ENCODE results near the gene RASL11A.
"Not testable (repeated sequence)": the region's sequence is repeated elsewhere in the genome, so short reads cannot be mapped to it uniquely, and the experiment has no call there.

The RASL11A gene

DNA sequence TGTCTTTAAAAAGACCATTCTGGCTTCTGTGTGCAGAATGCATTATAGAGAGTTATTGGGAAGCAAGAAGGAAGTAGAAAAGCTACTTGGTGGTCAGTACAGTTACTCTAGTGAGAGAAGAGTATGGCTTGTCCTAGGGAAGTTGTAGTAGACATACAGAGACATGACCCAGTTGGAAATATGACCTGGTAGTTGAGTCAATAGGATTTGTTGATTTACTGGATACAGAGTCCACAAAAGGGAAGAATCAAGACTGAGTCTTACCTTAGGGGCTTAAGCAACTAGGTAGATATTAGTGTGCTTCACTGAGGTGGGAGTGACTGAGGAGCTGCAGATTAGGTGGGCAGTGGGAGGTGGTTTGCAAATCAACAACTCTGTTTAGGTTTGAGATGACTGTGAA is 48.8 kb downstream of the RASL11A start:
- DNase-seq (ENCODE audit: low spot score) (no peak), ATAC-seq (ENCODE audit: low read depth) (no peak)
- Histone ChIP-seq H3K9me3 (ENCODE audit: severe bottlenecking) (no peaks in the 10 kb centered on the region), H3K4me1 (ENCODE audit: insufficient read depth, poor library complexity, severe bottlenecking) (no peaks in the 10 kb centered on the region), H3K27ac (ENCODE audit: poor library complexity, severe bottlenecking) (no peak overlapping the region), H3K27me3 (ENCODE audit: insufficient read depth, poor library complexity, severe bottlenecking) (peaks cover 5% of the 10 kb centered on the region), H3K36me3 (ENCODE audit: low read depth) (no peaks in the 10 kb centered on the region), H3K4me3 (ENCODE audit: severe bottlenecking) (no peak overlapping the region)
- no peak for TF ChIP-seq CTCF (IDR thresholded peaks at IDR 0.05; ENCODE audit: poor library complexity, severe bottlenecking)

DNA sequence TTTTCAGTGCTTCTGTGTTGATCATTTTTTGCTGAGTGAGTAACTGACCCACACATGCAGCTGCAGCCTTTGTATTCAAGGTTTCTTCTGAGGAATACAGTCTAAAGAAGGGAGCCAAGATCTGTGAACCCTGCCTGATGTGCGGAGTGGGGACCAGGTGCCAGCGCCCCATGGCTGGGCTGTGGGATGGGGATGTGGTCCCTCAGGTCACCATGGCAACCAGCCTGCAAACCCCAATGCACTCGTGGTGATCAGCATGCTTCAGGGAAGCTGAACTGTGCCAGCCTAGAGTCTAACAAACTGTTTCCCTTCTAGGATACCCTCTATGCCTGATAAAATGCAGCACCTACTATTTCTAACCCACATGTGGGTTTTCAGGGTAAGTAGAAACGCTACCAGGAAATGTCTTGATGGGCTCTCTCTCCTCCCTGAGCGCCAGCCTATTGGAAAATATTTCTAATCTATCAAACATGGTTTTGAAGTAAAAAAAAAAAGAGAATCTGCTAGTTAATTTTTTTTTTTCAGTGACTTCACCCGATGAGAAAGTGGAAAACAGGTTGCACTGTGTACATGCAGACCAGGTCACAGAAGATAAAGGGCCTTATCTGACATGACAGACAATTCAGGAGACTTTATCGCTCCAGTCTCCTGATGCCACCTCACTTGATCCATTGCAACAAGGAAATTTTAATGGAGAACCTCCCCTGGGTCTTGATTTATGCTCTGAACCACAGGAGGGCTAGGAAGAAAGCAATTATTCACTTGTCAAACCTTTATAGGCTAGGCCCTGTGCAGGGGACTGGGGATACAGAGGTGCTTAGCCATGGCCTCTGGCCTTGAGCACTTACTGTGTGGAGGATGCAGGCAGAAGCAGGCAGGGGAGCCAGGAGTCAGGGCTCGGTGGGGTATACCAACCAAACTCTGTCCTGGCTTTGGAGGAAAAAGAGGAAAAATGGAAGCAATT is 51.1 kb downstream of the RASL11A start:
- Histone ChIP-seq H3K4me3 (ENCODE audit: severe bottlenecking) (no peak overlapping the region), H3K9me3 (ENCODE audit: severe bottlenecking) (no peaks in the 10 kb centered on the region), H3K27me3 (ENCODE audit: insufficient read depth, poor library complexity, severe bottlenecking) (peaks cover 5% of the 10 kb centered on the region), H3K27ac (ENCODE audit: poor library complexity, severe bottlenecking) (no peak overlapping the region), H3K36me3 (ENCODE audit: low read depth) (no peaks in the 10 kb centered on the region), H3K4me1 (ENCODE audit: insufficient read depth, poor library complexity, severe bottlenecking) (no peaks in the 10 kb centered on the region)
- DNase-seq (ENCODE audit: low spot score) (no peak), ATAC-seq (ENCODE audit: low read depth) (no peak)
- TF ChIP-seq CTCF (IDR thresholded peaks at IDR 0.05; ENCODE audit: poor library complexity, severe bottlenecking) = no peak

DNA sequence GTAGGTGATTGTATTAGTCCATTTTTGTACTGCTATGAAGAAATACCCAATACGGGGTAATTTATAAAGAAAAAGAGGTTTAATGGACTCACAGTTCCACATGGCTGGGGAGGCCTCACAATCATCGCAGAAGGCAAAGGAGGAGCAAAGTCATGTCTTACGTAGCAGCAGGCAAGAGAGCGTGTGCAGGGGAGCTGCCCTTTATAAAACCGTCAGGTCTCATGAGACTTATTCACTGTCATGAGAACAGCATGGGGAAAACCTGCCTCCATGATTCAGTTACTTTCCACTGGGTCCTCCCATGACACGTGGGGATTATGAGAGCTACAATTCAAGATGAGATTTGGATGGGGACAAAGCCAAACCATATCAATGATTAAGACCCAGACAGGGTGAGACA is 51.8 kb downstream of the RASL11A start:
- H3K4me3 ChIP-seq (ENCODE audit: severe bottlenecking); ATAC-seq (ENCODE audit: low read depth); H3K36me3 ChIP-seq (ENCODE audit: low read depth); H3K27ac ChIP-seq (ENCODE audit: poor library complexity, severe bottlenecking); H3K27me3 ChIP-seq (ENCODE audit: insufficient read depth, poor library complexity, severe bottlenecking); H3K4me1 ChIP-seq (ENCODE audit: insufficient read depth, poor library complexity, severe bottlenecking); DNase-seq (ENCODE audit: low spot score); H3K9me3 ChIP-seq (ENCODE audit: severe bottlenecking): not testable (repeated sequence)
